Sigmoid colon (tissue), 4 donors: Measurements from ENCODE around the gene EML6.

Experiments
- EP300 ChIP-seq, 4 donors: sonication (generic); formaldehyde crosslinking; IDR thresholded peaks; one replicate each; pipeline ENCODE4 v1.6.1; 2017; ENCODE audit warnings: antibody characterized with exemption in 4 of 4
- POLR2A ChIP-seq, 2 donors: fragments of 450-650 bp; IDR thresholded peaks; one replicate each; pipeline ENCODE4 v1.6.1; 2016; ENCODE audit warnings: antibody characterized with exemption in 2 of 2, mild to moderate bottlenecking in 2 of 2, moderate library complexity in 2 of 2
- POLR2AphosphoS5 ChIP-seq, 4 donors: sonication (generic); formaldehyde crosslinking; IDR thresholded peaks; one replicate each; pipeline ENCODE4 v1.6.1; 2017; ENCODE audit warnings: antibody characterized with exemption in 4 of 4
- TF ChIP-seq, protein P1 (sequence below), 4 experiments: fragments of 450-650 bp in 3 of 4; fragments of 200-600 bp in 1 of 4; IDR thresholded peaks; one replicate each; pipeline ENCODE4 v1.5.1; 2016 to 2019; ENCODE audit warnings: antibody characterized with exemption in 4 of 4, mild to moderate bottlenecking in 3 of 4, moderate library complexity in 2 of 4

DNA sequence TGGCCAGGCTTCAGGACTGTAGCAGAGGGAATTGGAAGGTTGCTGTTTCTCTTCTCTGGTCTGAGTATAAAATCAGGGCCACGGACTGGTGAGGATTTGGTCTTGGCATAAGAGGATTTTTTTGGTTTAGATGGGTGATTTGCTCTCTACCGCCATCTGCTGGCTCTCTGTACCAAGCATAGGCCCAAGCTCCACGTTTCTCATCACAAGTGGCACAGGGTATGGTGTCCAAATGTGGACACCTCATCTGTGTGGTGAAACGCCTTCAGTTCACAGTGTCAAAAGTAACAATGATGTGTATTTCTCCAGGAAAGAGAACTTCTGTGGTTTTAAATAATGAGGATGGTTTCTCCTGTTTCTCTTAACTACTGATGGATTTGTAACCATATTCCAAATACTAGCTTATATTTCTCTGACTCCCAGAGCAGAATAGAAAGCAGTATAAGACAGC is 115.1 kb downstream of the EML6 start:
- TF ChIP-seq, protein P1, sequence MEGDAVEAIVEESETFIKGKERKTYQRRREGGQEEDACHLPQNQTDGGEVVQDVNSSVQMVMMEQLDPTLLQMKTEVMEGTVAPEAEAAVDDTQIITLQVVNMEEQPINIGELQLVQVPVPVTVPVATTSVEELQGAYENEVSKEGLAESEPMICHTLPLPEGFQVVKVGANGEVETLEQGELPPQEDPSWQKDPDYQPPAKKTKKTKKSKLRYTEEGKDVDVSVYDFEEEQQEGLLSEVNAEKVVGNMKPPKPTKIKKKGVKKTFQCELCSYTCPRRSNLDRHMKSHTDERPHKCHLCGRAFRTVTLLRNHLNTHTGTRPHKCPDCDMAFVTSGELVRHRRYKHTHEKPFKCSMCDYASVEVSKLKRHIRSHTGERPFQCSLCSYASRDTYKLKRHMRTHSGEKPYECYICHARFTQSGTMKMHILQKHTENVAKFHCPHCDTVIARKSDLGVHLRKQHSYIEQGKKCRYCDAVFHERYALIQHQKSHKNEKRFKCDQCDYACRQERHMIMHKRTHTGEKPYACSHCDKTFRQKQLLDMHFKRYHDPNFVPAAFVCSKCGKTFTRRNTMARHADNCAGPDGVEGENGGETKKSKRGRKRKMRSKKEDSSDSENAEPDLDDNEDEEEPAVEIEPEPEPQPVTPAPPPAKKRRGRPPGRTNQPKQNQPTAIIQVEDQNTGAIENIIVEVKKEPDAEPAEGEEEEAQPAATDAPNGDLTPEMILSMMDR (IDR thresholded peaks at IDR 0.05), result peak; percentile 35 to 92 (median 76)
- TF ChIP-seq POLR2AphosphoS5 (IDR thresholded peaks at IDR 0.05), result no peak
- no peak for TF ChIP-seq POLR2A (IDR thresholded peaks at IDR 0.05)
- no peak for TF ChIP-seq EP300 (IDR thresholded peaks at IDR 0.05)
